PC-9 (cell line): Measurements from ENCODE around the gene MYL7. TPM values are rescaled to one million over a fixed set of nuclear protein-coding genes. Genes with fewer than 3 reads are reported as not detected.

Experiments
- BruUV-seq: library from RNA; stranded (reverse); fragments of 400-500 nt; replicated peaks from 2 replicates; lab custom pipeline; 2021; lab: Mats Ljungman, UMichigan
- CTCF ChIA-PET: fragments of 300-600 bp; sonication (Branson Sonifier 250); formaldehyde crosslinking; loops from one replicate; lab custom pipeline; 2022; ENCODE audit warnings: antibody characterized with exemption; lab: Charles Lee
- POLR2A ChIA-PET: fragments of 300-600 bp; sonication (Branson Sonifier 250); formaldehyde crosslinking; loops from one replicate; lab custom pipeline; 2022; ENCODE audit warnings: antibody characterized with exemption; ENCODE audit not compliant: unreplicated experiment; lab: Charles Lee
- DNase-seq, 2 experiments: peaks; one replicate each; pipeline versions ENCODE4 v3.0.0 to v3.0.0-alpha.2; 2015 to 2022; ENCODE audit warnings: mixed read lengths in 1 of 2
- H2AFZ ChIP-seq: fragments of 200-600 bp; sonication (generic); 2 replicates; pipeline ENCODE4 v1.8.1; 2017; ENCODE audit warnings: antibody characterized with exemption
- H3F3A ChIP-seq: fragments of 200-600 bp; sonication (generic); 2 replicates; pipeline ENCODE4 v1.8.1; 2017; ENCODE audit warnings: antibody characterized with exemption, mild to moderate bottlenecking, low read depth; ENCODE audit not compliant: insufficient read depth
- H3K27ac ChIP-seq: fragments of 200-600 bp; sonication (generic); 2 replicates; pipeline ENCODE4 v1.6.1; 2016; ENCODE audit warnings: mixed run types
- H3K27me3 ChIP-seq: fragments of 200-600 bp; sonication (generic); 2 replicates; pipeline ENCODE4 v1.6.1; 2016; ENCODE audit warnings: low read depth, mixed run types; ENCODE audit not compliant: insufficient read depth
- H3K36me3 ChIP-seq: fragments of 200-600 bp; sonication (generic); 2 replicates; pipeline ENCODE4 v1.6.1; 2016; ENCODE audit warnings: low read depth, mixed run types
- H3K4me1 ChIP-seq: fragments of 200-600 bp; sonication (generic); replicated peaks from 2 replicates; pipeline ENCODE4 v1.6.1; 2016; ENCODE audit warnings: mixed run types; ENCODE audit not compliant: insufficient read depth
- H3K4me2 ChIP-seq: fragments of 200-600 bp; sonication (generic); 2 replicates; pipeline ENCODE4 v1.6.1; 2017; ENCODE audit warnings: mixed run types
- H3K4me3 ChIP-seq: fragments of 200-600 bp; sonication (generic); 2 replicates; pipeline ENCODE4 v1.6.1; 2016; ENCODE audit warnings: mixed run types
- H3K79me2 ChIP-seq: fragments of 200-600 bp; sonication (generic); 2 replicates; pipeline ENCODE4 v1.6.1; 2017; ENCODE audit warnings: low read depth, mixed run types
- H3K9me2 ChIP-seq: fragments of 200-600 bp; sonication (generic); 2 replicates; pipeline ENCODE4 v1.8.1; 2017; ENCODE audit warnings: mild to moderate bottlenecking; ENCODE audit not compliant: insufficient read depth
- H3K9me3 ChIP-seq: fragments of 200-600 bp; sonication (generic); 2 replicates; pipeline ENCODE4 v1.8.1; 2016; ENCODE audit warnings: low read depth; ENCODE audit not compliant: insufficient read depth
- H4K20me1 ChIP-seq: fragments of 200-600 bp; sonication (generic); 2 replicates; pipeline ENCODE4 v1.8.1; 2017; ENCODE audit not compliant: insufficient read depth
- EZH2 ChIP-seq: fragments of 200-600 bp; sonication (generic); IDR thresholded peaks from 2 replicates; pipeline ENCODE4 v1.8.0; 2017; ENCODE audit warnings: antibody characterized with exemption, low read depth
- intact Hi-C: fragments of 100-400 bp; cut with micrococcal nuclease; formaldehyde crosslinking; loops from one replicate; pipeline ENCODE4 v1.10.0; 2022; ENCODE audit not compliant: unreplicated experiment
- total RNA-seq: library from RNA; stranded (reverse); gene quantifications from 2 replicates; pipeline ENCODE4 v1.2.3, GENCODE V29; 2021
- TF ChIP-seq, protein P1 (sequence below): fragments of 200-600 bp; sonication (generic); conservative IDR thresholded peaks from 2 replicates; pipeline ENCODE4 v1.6.1; 2017; ENCODE audit warnings: mixed run types, antibody characterized with exemption, mild to moderate bottlenecking, moderate library complexity

MYL7 gene
- total RNA-seq, 1 experiment from 2014 or later: not detected

DNA sequence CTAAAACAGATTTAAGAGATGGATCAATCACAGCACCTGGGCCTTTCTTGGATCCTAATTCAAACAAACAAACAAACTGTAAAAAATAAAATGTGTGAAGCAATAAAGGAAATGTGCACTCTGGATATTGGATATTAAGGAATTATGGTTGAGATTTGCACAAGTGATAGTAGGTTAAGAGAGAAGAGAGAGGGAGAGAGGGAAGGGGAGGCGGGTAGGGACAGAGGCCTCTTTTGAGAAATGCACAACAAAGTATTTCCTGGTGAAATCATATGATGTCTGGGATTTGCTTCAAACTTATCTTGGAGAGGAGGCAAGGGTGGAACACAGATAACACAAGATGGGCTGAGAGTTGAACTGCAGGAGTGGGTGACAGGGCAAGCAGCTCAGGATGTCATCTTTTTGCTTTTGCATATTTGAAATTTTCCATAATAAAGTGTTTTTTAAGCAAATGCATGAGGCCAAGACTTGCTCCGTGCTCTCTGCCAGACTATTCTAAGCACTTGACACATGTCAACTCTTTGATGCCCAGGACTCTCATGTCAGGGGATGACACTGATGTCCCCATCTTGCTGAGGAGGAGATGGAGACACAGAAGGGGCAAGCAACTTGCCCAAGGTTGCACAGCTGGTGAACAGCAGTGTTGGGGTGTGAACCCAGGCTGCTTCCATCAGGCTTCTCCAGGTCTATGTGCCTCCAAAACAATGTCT lies 46.1 kb downstream of the MYL7 start:
- no peaks in the 10 kb centered on the region for H3K36me3 ChIP-seq
- no peaks in the 10 kb centered on the region for H3K27me3 ChIP-seq
- ChIA-PET POLR2A (no interaction called here), CTCF (no interaction called here)
- TF ChIP-seq EZH2: no peak
- TF ChIP-seq, protein P1, sequence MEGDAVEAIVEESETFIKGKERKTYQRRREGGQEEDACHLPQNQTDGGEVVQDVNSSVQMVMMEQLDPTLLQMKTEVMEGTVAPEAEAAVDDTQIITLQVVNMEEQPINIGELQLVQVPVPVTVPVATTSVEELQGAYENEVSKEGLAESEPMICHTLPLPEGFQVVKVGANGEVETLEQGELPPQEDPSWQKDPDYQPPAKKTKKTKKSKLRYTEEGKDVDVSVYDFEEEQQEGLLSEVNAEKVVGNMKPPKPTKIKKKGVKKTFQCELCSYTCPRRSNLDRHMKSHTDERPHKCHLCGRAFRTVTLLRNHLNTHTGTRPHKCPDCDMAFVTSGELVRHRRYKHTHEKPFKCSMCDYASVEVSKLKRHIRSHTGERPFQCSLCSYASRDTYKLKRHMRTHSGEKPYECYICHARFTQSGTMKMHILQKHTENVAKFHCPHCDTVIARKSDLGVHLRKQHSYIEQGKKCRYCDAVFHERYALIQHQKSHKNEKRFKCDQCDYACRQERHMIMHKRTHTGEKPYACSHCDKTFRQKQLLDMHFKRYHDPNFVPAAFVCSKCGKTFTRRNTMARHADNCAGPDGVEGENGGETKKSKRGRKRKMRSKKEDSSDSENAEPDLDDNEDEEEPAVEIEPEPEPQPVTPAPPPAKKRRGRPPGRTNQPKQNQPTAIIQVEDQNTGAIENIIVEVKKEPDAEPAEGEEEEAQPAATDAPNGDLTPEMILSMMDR: no peak
- no peaks in the 10 kb centered on the region for H4K20me1 ChIP-seq
- H3K4me2 ChIP-seq: no peak overlapping the region
- DNase-seq: no peak
- no peaks in the 10 kb centered on the region for H3K4me1 ChIP-seq
- H3F3A ChIP-seq: no peaks in the 10 kb centered on the region
- no peaks in the 10 kb centered on the region for H3K9me3 ChIP-seq
- no peak overlapping the region for H3K4me3 ChIP-seq
- H2AFZ ChIP-seq: no peak overlapping the region
- no peaks in the 10 kb centered on the region for H3K9me2 ChIP-seq
- no peaks in the 10 kb centered on the region for H3K79me2 ChIP-seq
- H3K27ac ChIP-seq: no peak overlapping the region
- no TSS peak for BruUV-seq
- intact Hi-C loops: no loop called here

DNA sequence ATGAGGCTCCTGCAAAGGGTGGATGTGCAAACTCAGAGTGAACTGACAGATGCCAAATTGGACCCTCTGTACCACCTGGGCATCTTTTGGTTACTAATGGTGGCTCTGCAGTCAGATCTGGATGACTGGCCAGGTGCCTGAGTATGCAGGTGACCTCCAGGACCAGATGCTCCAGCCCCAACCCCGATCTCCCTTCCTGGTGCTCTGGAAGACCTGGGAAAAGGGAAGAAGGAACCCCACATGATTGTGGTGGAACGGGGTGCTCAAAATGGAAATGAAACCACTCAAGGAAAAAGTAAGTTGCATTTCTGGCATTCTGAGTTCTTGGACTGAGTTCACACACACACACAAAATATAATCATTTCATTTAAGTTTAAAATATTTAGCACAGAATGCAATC lies 46.8 kb downstream of the MYL7 start:
- no peak overlapping the region for H3K4me2 ChIP-seq
- no peaks in the 10 kb centered on the region for H3K36me3 ChIP-seq
- H3K27ac ChIP-seq: no peak overlapping the region
- H3K79me2 ChIP-seq: no peaks in the 10 kb centered on the region
- H3F3A ChIP-seq: no peaks in the 10 kb centered on the region
- CTCF ChIA-PET: no interaction called here
- H3K27me3 ChIP-seq: no peaks in the 10 kb centered on the region
- no peaks in the 10 kb centered on the region for H3K9me3 ChIP-seq
- H3K9me2 ChIP-seq: no peaks in the 10 kb centered on the region
- no peaks in the 10 kb centered on the region for H4K20me1 ChIP-seq
- POLR2A ChIA-PET: no interaction called here
- TF ChIP-seq, protein P1: no peak
- TF ChIP-seq EZH2: no peak
- H3K4me1 ChIP-seq: peaks cover 2% of the 10 kb centered on the region; the same call in 1 of the 2 replicates
- no TSS peak for BruUV-seq
- no peak overlapping the region for H3K4me3 ChIP-seq
- no peak for DNase-seq
- H2AFZ ChIP-seq: no peak overlapping the region
- intact Hi-C loops: no loop called here

DNA sequence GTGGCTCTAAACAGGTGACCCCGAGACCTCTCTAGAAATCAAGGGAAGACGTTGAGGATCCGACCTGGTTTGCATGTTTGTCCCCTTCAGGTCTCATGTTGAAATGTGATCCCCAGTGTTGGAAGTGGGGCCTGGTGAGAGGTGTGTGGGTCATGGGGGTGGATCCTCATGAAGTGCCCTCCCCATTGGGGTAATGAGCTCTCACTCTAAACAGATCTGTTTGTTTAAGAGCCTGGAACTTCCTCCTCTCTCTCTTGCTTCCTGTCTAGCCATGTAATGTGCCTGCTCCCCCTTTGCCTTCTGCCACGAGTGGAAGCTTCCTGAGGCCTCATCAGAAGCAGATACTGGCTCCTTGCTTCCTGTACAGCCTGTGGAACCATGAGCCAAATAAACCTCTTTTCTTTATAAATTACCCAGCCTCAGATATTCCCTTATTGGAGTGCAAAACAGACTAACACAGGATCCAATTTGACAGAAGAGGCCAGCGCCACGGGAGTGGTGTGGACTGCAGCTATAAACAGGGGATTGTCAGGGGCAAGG lies 48.0 kb downstream of the MYL7 start:
- Histone ChIP-seq H3K79me2 (no peaks in the 10 kb centered on the region), H4K20me1 (no peaks in the 10 kb centered on the region), H3F3A (no peaks in the 10 kb centered on the region), H3K27ac (no peak overlapping the region), H3K27me3 (no peaks in the 10 kb centered on the region), H3K4me3 (no peak overlapping the region), H3K4me1 (peaks cover 6% of the 10 kb centered on the region; the same call in 1 of the 2 replicates), H3K9me2 (no peaks in the 10 kb centered on the region), H3K9me3 (no peaks in the 10 kb centered on the region), H3K36me3 (no peaks in the 10 kb centered on the region), H3K4me2 (no peak overlapping the region), H2AFZ (no peak overlapping the region; the same call in 1 of the 2 replicates)
- TF ChIP-seq, protein P1: no peak
- no peak for TF ChIP-seq EZH2
- DNase-seq: no peak
- ChIA-PET CTCF (interaction anchor here (0.6 kb wide), 1 partner anchor 380 kb away, joined by 3 read pairs; no protein-coding TSS in a partner anchor), POLR2A (no interaction called here)
- no TSS peak for BruUV-seq
- intact Hi-C loops: no loop called here

Other genes with a start within 250 kb of the MYL7 start
- gene URGCP, start 234.7 kb downstream of the MYL7 start, total RNA-seq: 45.7 and 49.5 TPM in 2 replicates
- gene UBE2D4, start 214.9 kb downstream of the MYL7 start, total RNA-seq: 11.2 and 17.1 TPM in 2 replicates
- gene SPDYE1, start 143.4 kb downstream of the MYL7 start, total RNA-seq: not detected in 2 replicates
- gene DBNL, start 96.6 kb downstream of the MYL7 start, total RNA-seq: 65.6 and 70.7 TPM in 2 replicates
- 4.2 and 9.7 TPM in 2 replicates for gene PGAM2, start 75.8 kb downstream of the MYL7 start, total RNA-seq
- 58.8 and 59.1 TPM in 2 replicates for gene POLM, start 58.8 kb downstream of the MYL7 start, total RNA-seq
- gene AEBP1, start 37.0 kb downstream of the MYL7 start, total RNA-seq: 0.33 and 0.98 TPM in 2 replicates
- 217 and 249 TPM in 2 replicates for gene POLD2, start 17.8 kb downstream of the MYL7 start, total RNA-seq
- not detected in 2 replicates for gene GCK, start 48.1 kb upstream of the MYL7 start, total RNA-seq
- gene YKT6, start 59.6 kb upstream of the MYL7 start, total RNA-seq: 109 and 142 TPM in 2 replicates
- 0.13 and 0.15 TPM in 2 replicates for gene CAMK2B, start 184.3 kb upstream of the MYL7 start, total RNA-seq